GM19463 (cell line): ENCODE measurements around the gene LAYN.

Experiments
- ATAC-seq: cut with Tn5 transposase; IDR thresholded peaks from one replicate; pipeline ENCODE4 v1.9.1; 2021; ENCODE audit warnings: mild to moderate bottlenecking, moderate library complexity; ENCODE audit not compliant: unreplicated experiment

The LAYN gene

GRCh38 chr11:111560800-111561199 lies 20.3 kb downstream of the LAYN start:
- ATAC-seq = no peak

- no peak for ATAC-seq
Measured at GRCh38 chr11:111561306-111561705, 20.8 kb downstream of the LAYN start.

- no peak for ATAC-seq
Measured at GRCh38 chr11:111561791-111562325, 21.3 kb downstream of the LAYN start.

GRCh38 chr11:111562692-111563389 lies 22.3 kb downstream of the LAYN start:
- ATAC-seq = no peak

- no peak for ATAC-seq
Measured at GRCh38 chr11:111565114-111565720, 24.7 kb downstream of the LAYN start.

- ATAC-seq = no peak
Measured at GRCh38 chr11:111566324-111566723, 25.8 kb downstream of the LAYN start.

GRCh38 chr11:111569476-111569875 lies 29.0 kb downstream of the LAYN start:
- ATAC-seq = no peak

- no peak for ATAC-seq
Measured at GRCh38 chr11:111570796-111571195, 30.3 kb downstream of the LAYN start.

GRCh38 chr11:111571829-111572501 lies 31.4 kb downstream of the LAYN start:
- no peak for ATAC-seq

- no peak for ATAC-seq
Measured at GRCh38 chr11:111572581-111572980, 32.1 kb downstream of the LAYN start.

- no peak for ATAC-seq
Measured at GRCh38 chr11:111573821-111574249, 33.3 kb downstream of the LAYN start.

GRCh38 chr11:111574373-111575225 lies 34.1 kb downstream of the LAYN start:
- ATAC-seq = no peak

GRCh38 chr11:111575740-111576139 lies 35.2 kb downstream of the LAYN start:
- no peak for ATAC-seq

GRCh38 chr11:111577821-111578220 lies 37.3 kb downstream of the LAYN start:
- ATAC-seq = no peak

GRCh38 chr11:111581341-111581740 lies 40.8 kb downstream of the LAYN start:
- ATAC-seq = no peak

GRCh38 chr11:111582163-111582562 lies 41.6 kb downstream of the LAYN start:
- no peak for ATAC-seq

GRCh38 chr11:111582881-111583280 lies 42.4 kb downstream of the LAYN start:
- no peak for ATAC-seq

- ATAC-seq = no peak
Measured at GRCh38 chr11:111585371-111585770, 44.9 kb downstream of the LAYN start.

GRCh38 chr11:111586388-111586831 lies 45.9 kb downstream of the LAYN start:
- no peak for ATAC-seq

- no peak for ATAC-seq
Measured at GRCh38 chr11:111589114-111589513, 48.6 kb downstream of the LAYN start.
